B cell (primary cell): Measurements from ENCODE around the gene PTH2R. TPM values are rescaled to one million over a fixed set of nuclear protein-coding genes. Genes with fewer than 3 reads are reported as not detected.

Source experiments
- ATAC-seq: fragments of 200-7000 bp; cut with Tn5 transposase; one replicate; pipeline ENCODE4 v1.10.0; 2021; ENCODE audit warnings: low read depth, mild to moderate bottlenecking, moderate number of reproducible peaks, moderate library complexity
- CTCF ChIA-PET: fragments of 350-600 bp; sonication (Branson Sonifier 250); formaldehyde crosslinking; loops from one replicate; lab custom pipeline; 2021; ENCODE audit warnings: antibody characterized with exemption, inconsistent platforms; lab: Charles Lee
- POLR2A ChIA-PET: fragments of 350-600 bp; sonication (Branson Sonifier 250); formaldehyde crosslinking; loops from one replicate; lab custom pipeline; 2021; ENCODE audit warnings: antibody characterized with exemption; lab: Charles Lee
- DNase-seq: peaks from one replicate; pipeline ENCODE4 v3.0.0; 2013
- H2AFZ ChIP-seq: 2 replicates; pipeline ENCODE4 v1.6.1; 2012; ENCODE audit warnings: mild to moderate bottlenecking, low read depth, low read length; ENCODE audit not compliant: insufficient read depth, poor library complexity, severe bottlenecking
- H3K27ac ChIP-seq, 2 donors: 1 replicate in 1 of 2; 2 replicates in 1 of 2; pipeline ENCODE4 v1.5.1; 2012 to 2013; ENCODE audit warnings: low read length in 2 of 2, mild to moderate bottlenecking in 2 of 2, moderate library complexity in 1 of 2
- H3K27me3 ChIP-seq, 4 experiments: fragments of 200-600 bp in 1 of 4; sonication (generic) in 1 of 4; replicated peaks in 1 of 4; 1 replicate in 2 of 4; 2 replicates in 2 of 4; pipeline versions ENCODE4 v1.6.1 to v1.7.0; 2013 to 2016; ENCODE audit warnings: low read length in 3 of 4, mild to moderate bottlenecking in 2 of 4, mixed read lengths in 1 of 4, moderate library complexity in 1 of 4; ENCODE audit not compliant: insufficient read depth in 4 of 4, control insufficient read depth in 3 of 4; ENCODE audit errors: control extremely low read depth in 1 of 4
- H3K36me3 ChIP-seq, 2 experiments: replicated peaks in 1 of 2; 1 replicate in 1 of 2; 2 replicates in 1 of 2; pipeline versions ENCODE4 v1.6.1 to v1.7.1; 2013; ENCODE audit warnings: low read length in 1 of 2; ENCODE audit not compliant: insufficient read depth in 2 of 2, control insufficient read depth in 1 of 2; ENCODE audit errors: control extremely low read depth in 1 of 2, extremely low read depth in 1 of 2
- H3K4me1 ChIP-seq, 2 donors: fragments of 200-600 bp in 1 of 2; sonication (generic) in 1 of 2; 1 replicate in 1 of 2; 2 replicates in 1 of 2; pipeline versions ENCODE4 v1.5.1 to v1.6.1; 2013 to 2017; ENCODE audit warnings: low read length in 2 of 2; ENCODE audit not compliant: control insufficient read depth in 2 of 2, insufficient read depth in 2 of 2
- H3K4me2 ChIP-seq: replicated peaks from 2 replicates; pipeline ENCODE3; 2012; ENCODE audit warnings: mild to moderate bottlenecking, low read depth, low read length; ENCODE audit not compliant: poor library complexity, severe bottlenecking
- H3K4me3 ChIP-seq, 5 experiments: fragments of 200-600 bp in 1 of 5; sonication (generic) in 1 of 5; 1 replicate in 3 of 5; 2 replicates in 2 of 5; pipeline versions ENCODE4 v1.5.1 to v1.7.0; 2011 to 2016; ENCODE audit warnings: low read length in 4 of 5, mild to moderate bottlenecking in 4 of 5, low read depth in 2 of 5, control low read depth in 1 of 5, moderate library complexity in 1 of 5; ENCODE audit not compliant: insufficient read depth in 1 of 5; ENCODE audit errors: control extremely low read depth in 1 of 5, extremely low read depth in 1 of 5
- H3K79me2 ChIP-seq: fragments of 200-600 bp; sonication (generic); one replicate; pipeline ENCODE4 v1.6.0; 2016; ENCODE audit warnings: low read length; ENCODE audit not compliant: control insufficient read depth, insufficient read depth
- H3K9ac ChIP-seq: fragments of 200-600 bp; sonication (generic); 2 replicates; pipeline ENCODE4 v1.6.1; 2017; ENCODE audit warnings: mild to moderate bottlenecking, low read length, moderate library complexity
- H3K9me3 ChIP-seq, 3 donors: one replicate each; pipeline versions ENCODE4 v1.6.1 to v1.7.1; 2013; ENCODE audit warnings: low read length in 2 of 3; ENCODE audit not compliant: control insufficient read depth in 2 of 3, insufficient read depth in 1 of 3; ENCODE audit errors: control extremely low read depth in 1 of 3
- H4K20me1 ChIP-seq: 2 replicates; pipeline ENCODE4 v1.6.0; 2012; ENCODE audit warnings: mild to moderate bottlenecking, low read length; ENCODE audit not compliant: insufficient read depth, control insufficient read depth, poor library complexity, severe bottlenecking
- H3K27ac Mint-ChIP-seq: one replicate; pipeline ENCODE4 v1.8.0; 2021; ENCODE audit warnings: mixed read lengths
- H3K27me3 Mint-ChIP-seq: one replicate; pipeline ENCODE4 v1.8.0; 2021; ENCODE audit warnings: mixed read lengths
- H3K4me1 Mint-ChIP-seq: one replicate; pipeline ENCODE4 v1.8.0; 2021; ENCODE audit warnings: mixed read lengths
- H3K4me3 Mint-ChIP-seq: one replicate; pipeline ENCODE4 v1.8.0; 2021; ENCODE audit warnings: mixed read lengths
- H3K9me3 Mint-ChIP-seq: one replicate; pipeline ENCODE4 v1.8.0; 2022; ENCODE audit warnings: mixed read lengths; ENCODE audit not compliant: insufficient read depth
- CTCF ChIP-seq: fragments of 200-600 bp; IDR thresholded peaks from one replicate; pipeline ENCODE4 v1.8.0; 2022; ENCODE audit warnings: antibody characterized with exemption, mild to moderate bottlenecking
- EZH2 ChIP-seq: IDR thresholded peaks from 2 replicates; pipeline ENCODE4 v1.6.1; 2012; ENCODE audit warnings: borderline replicate concordance, low read depth, mild to moderate bottlenecking, moderate library complexity, low read length; ENCODE audit not compliant: insufficient read depth, poor library complexity, severe bottlenecking
- WGBS: methylation state at CpG from one replicate; pipeline ENCODE4 v1.1.5; 2013; ENCODE audit warnings: missing lambda C conversion rate; ENCODE audit not compliant: insufficient coverage; 5-methylcytosine and 5-hydroxymethylcytosine counted together
- intact Hi-C: fragments of 100-400 bp; cut with micrococcal nuclease; formaldehyde crosslinking; loops from one replicate; pipeline ENCODE4 v1.10.0; 2022
- polyA plus RNA-seq: library from polyadenylated mRNA; depleted of rRNA; stranded (reverse); fragments of >200 nt; gene quantifications from 2 replicates; pipeline ENCODE4 v1.2.3, GENCODE V29; 2012
- total RNA-seq, 2 donors: library from RNA; stranded (reverse); fragments of 120-200 nt in 1 of 2; gene quantifications; 1 replicate in 1 of 2; 2 replicates in 1 of 2; pipeline versions ENCODE4 v1.2.3 to v1.2.4, GENCODE V29; 2013 to 2022

The PTH2R gene
- total and polyA plus RNA-seq, 2 donors (not counting 1 experiment from before 2014, with no cell fraction given), result 0.34 to 0.84 TPM

DNA sequence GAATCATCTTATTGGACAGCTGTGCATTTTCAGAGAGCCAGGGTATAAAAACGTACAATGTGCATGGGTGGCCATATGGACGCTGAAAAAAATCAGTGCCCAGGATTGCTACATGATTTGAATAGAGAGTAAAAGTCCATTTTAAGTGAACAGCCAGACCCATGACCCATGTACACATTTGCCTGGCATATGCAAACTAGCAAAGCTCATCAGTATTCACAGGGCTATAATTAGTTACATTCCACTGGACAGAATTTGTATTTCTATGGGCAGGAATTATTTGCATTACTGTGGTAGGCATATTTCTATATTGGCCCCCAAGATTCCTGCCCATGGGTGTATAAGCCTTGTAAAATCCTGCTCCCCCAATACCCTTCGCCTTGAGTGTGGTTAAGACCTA lies 78.8 kb downstream of the PTH2R start:
- Mint-ChIP-seq H3K27ac (no peak overlapping the region), H3K27me3 (peaks cover 5% of the 10 kb centered on the region), H3K9me3 (peaks cover 2% of the 10 kb centered on the region), H3K4me3 (no peak overlapping the region), H3K4me1 (peaks cover 3% of the 10 kb centered on the region)
- DNase-seq (no peak), ATAC-seq (no peak)
- Histone ChIP-seq H3K4me2 (no peak overlapping the region), H3K27ac (no peak overlapping the region), H3K9me3 (peaks cover 0 to 4% (median 2%) of the 10 kb centered on the region in 3 donors), H2AFZ (no peak overlapping the region), H3K79me2 (no peaks in the 10 kb centered on the region), H3K4me1 (no peaks in the 10 kb centered on the region), H3K36me3 (no peaks in the 10 kb centered on the region), H4K20me1 (no peaks in the 10 kb centered on the region), H3K9ac (no peak overlapping the region), H3K4me3 (no peak overlapping the region), H3K27me3 (no peaks in the 10 kb centered on the region)
- WGBS, result 94% methylated on average over 2 of the region's 3 CpGs
- CTCF ChIA-PET, result no interaction called here
- intact Hi-C loops, result no loop called here
- no peak for TF ChIP-seq CTCF
- TF ChIP-seq EZH2, result no peak
- POLR2A ChIA-PET, result no interaction called here

DNA sequence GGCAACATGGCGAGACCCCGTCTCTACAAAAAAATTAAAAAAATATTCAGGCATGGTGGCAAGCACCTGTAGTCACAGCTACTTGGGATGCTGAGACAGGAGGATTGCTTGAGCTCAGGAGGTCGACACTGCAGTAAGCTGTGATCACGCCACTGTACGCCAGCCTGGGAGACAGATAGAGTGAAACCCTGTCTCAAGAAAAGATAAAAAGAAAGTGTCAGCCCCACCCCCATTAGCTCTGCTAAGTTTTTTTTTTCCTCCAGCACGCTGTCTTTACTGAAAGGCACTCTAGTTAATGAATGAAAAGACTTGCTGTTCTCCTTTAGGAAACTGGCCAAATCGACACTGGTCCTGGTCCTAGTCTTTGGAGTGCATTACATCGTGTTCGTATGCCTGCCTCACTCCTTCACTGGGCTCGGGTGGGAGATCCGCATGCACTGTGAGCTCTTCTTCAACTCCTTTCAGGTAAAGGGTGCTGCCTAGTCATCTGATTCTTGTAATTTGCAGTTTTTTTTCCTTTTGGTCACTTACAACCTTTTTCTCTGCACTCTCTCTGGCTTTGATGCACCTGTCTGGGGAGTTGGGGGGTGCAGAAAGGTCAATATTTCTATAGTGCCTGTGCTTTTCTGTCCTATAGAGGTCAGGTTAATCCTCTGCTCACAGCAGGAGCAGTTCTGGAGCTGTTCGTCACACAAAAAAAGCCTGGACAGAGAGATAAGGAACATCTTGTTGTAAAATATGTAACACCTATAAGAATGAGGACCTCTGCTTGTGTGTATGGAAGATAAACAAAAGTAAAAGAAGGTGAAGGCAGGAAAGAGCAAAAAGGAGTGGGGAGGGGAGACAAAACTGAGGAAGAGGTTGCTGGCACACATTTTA lies 82.3 kb downstream of the PTH2R start:
- CTCF ChIA-PET, result no interaction called here
- POLR2A ChIA-PET, result no interaction called here
- Histone ChIP-seq H4K20me1 (no peaks in the 10 kb centered on the region), H3K27ac (no peak overlapping the region), H3K4me1 (no peaks in the 10 kb centered on the region), H3K9ac (no peak overlapping the region), H3K4me3 (no peak overlapping the region), H3K9me3 (no peaks in the 10 kb centered on the region), H3K36me3 (no peaks in the 10 kb centered on the region), H3K79me2 (no peaks in the 10 kb centered on the region), H3K27me3 (no peaks in the 10 kb centered on the region), H2AFZ (no peak overlapping the region), H3K4me2 (no peak overlapping the region)
- Mint-ChIP-seq H3K27ac (no peak overlapping the region), H3K4me1 (no peaks in the 10 kb centered on the region), H3K4me3 (no peak overlapping the region), H3K27me3 (peaks cover 5% of the 10 kb centered on the region), H3K9me3 (peaks cover 2% of the 10 kb centered on the region)
- intact Hi-C loops, result no loop called here
- ATAC-seq (no peak), DNase-seq (no peak)
- 76% methylated on average over 10 of the region's 12 CpGs for WGBS
- TF ChIP-seq CTCF (no peak), EZH2 (no peak)
